OCI-LY1 (cell line): ENCODE measurements around the gene CNOT6L.

Experiments used
- H2AFZ ChIP-seq: fragments of 200-600 bp; sonication (generic), shearing (Covaris generic); 2 replicates; pipeline ENCODE4 v1.6.0; 2014; ENCODE audit warnings: antibody characterized with exemption, mild to moderate bottlenecking, low read length
- H3F3A ChIP-seq: fragments of 200-600 bp; sonication (generic), shearing (Covaris generic); 2 replicates; pipeline ENCODE4 v1.6.0; 2014; ENCODE audit warnings: mild to moderate bottlenecking, antibody characterized with exemption, low read length, moderate library complexity; ENCODE audit not compliant: insufficient read depth
- H3K27ac ChIP-seq: fragments of 200-600 bp; sonication (generic); 2 replicates; pipeline ENCODE4 v1.5.1; 2014; ENCODE audit warnings: low read length, mixed run types, mild to moderate bottlenecking, low read depth; ENCODE audit not compliant: poor library complexity, severe bottlenecking
- H3K27me3 ChIP-seq: fragments of 200-600 bp; sonication (generic); 2 replicates; pipeline ENCODE4 v1.6.0; 2014; ENCODE audit warnings: antibody characterized with exemption, mild to moderate bottlenecking, low read length, moderate library complexity; ENCODE audit not compliant: insufficient read depth
- H3K36me3 ChIP-seq: fragments of 200-600 bp; sonication (generic); 2 replicates; pipeline ENCODE4 v1.6.1; 2014; ENCODE audit warnings: mild to moderate bottlenecking, antibody characterized with exemption, low read length, moderate library complexity, mixed read lengths; ENCODE audit not compliant: insufficient read depth
- H3K4me1 ChIP-seq: fragments of 200-600 bp; sonication (generic); 2 replicates; pipeline ENCODE4 v1.5.1; 2014; ENCODE audit warnings: mild to moderate bottlenecking, low read length, moderate library complexity; ENCODE audit not compliant: insufficient read depth, severe bottlenecking
- H3K4me2 ChIP-seq: fragments of 200-600 bp; sonication (generic), shearing (Covaris generic); 2 replicates; pipeline ENCODE4 v1.6.1; 2014; ENCODE audit warnings: low read length
- H3K4me3 ChIP-seq: fragments of 200-600 bp; sonication (generic); 2 replicates; pipeline ENCODE4 v1.5.1; 2014; ENCODE audit warnings: low read length, low read depth, mild to moderate bottlenecking, mixed read lengths; ENCODE audit not compliant: poor library complexity, severe bottlenecking
- H3K79me2 ChIP-seq: fragments of 200-600 bp; shearing (Covaris generic); 2 replicates; pipeline ENCODE4 v1.6.1; 2016; ENCODE audit warnings: mixed run types, low read length, mixed read lengths; ENCODE audit not compliant: insufficient read depth
- H3K9ac ChIP-seq: fragments of 200-600 bp; sonication (generic), shearing (Covaris generic); 2 replicates; pipeline ENCODE4 v1.6.1; 2014; ENCODE audit warnings: mild to moderate bottlenecking, low read length, mixed read lengths
- H3K9me2 ChIP-seq: fragments of 200-600 bp; sonication (generic), shearing (Covaris generic); 2 replicates; pipeline ENCODE4 v1.6.1; 2014; ENCODE audit warnings: low read depth, mild to moderate bottlenecking, low read length, mixed read lengths
- H3K9me3 ChIP-seq: fragments of 200-600 bp; shearing (Covaris generic); 2 replicates; pipeline ENCODE4 v1.6.1; 2014; ENCODE audit warnings: low read length, mixed read lengths
- H4K20me1 ChIP-seq: fragments of 200-600 bp; sonication (generic), shearing (Covaris generic); 2 replicates; pipeline ENCODE4 v1.6.0; 2016; ENCODE audit warnings: mild to moderate bottlenecking, low read length; ENCODE audit not compliant: insufficient read depth
- CTCF ChIP-seq: fragments of 200-600 bp; sonication (generic), shearing (Covaris generic); IDR thresholded peaks from 2 replicates; pipeline ENCODE4 v1.5.1; 2017; ENCODE audit warnings: mild to moderate bottlenecking, antibody characterized with exemption, low read length, moderate library complexity, mixed read lengths
- EZH2 ChIP-seq: fragments of 200-600 bp; sonication (generic), shearing (Covaris generic); IDR thresholded peaks from 2 replicates; pipeline ENCODE4 v1.8.0; 2017; ENCODE audit warnings: borderline replicate concordance, mixed run types, mild to moderate bottlenecking, antibody characterized with exemption, low read length, moderate library complexity, mixed read lengths

The CNOT6L gene

GRCh38 chr4:77801260-77801608, 17.9 kb downstream of the CNOT6L start:
- Histone ChIP-seq H3K4me1 (peaks cover 30% of the 10 kb centered on the region), H3K36me3 (peaks cover 5% of the 10 kb centered on the region), H3K79me2 (peaks cover 96% of the 10 kb centered on the region), H3K27ac (peak overlapping the region; percentile 23), H3K9me3 (0 out of 2 replicates have a peak, but pooled peaks cover 2% of the 10 kb centered on the region), H3K4me2 (peak overlapping the region; percentile 42; the same call in 1 of the 2 replicates), H3K9ac (peak overlapping the region; percentile 17; the same call in 1 of the 2 replicates), H3F3A (no peaks in the 10 kb centered on the region), H4K20me1 (0 out of 2 replicates have a peak, but pooled peaks cover 2% of the 10 kb centered on the region), H3K27me3 (no peaks in the 10 kb centered on the region), H3K9me2 (no peaks in the 10 kb centered on the region), H2AFZ (no peak overlapping the region), H3K4me3 (peak overlapping the region; percentile 10)
- TF ChIP-seq EZH2 (no peak), CTCF (no peak)

DNA sequence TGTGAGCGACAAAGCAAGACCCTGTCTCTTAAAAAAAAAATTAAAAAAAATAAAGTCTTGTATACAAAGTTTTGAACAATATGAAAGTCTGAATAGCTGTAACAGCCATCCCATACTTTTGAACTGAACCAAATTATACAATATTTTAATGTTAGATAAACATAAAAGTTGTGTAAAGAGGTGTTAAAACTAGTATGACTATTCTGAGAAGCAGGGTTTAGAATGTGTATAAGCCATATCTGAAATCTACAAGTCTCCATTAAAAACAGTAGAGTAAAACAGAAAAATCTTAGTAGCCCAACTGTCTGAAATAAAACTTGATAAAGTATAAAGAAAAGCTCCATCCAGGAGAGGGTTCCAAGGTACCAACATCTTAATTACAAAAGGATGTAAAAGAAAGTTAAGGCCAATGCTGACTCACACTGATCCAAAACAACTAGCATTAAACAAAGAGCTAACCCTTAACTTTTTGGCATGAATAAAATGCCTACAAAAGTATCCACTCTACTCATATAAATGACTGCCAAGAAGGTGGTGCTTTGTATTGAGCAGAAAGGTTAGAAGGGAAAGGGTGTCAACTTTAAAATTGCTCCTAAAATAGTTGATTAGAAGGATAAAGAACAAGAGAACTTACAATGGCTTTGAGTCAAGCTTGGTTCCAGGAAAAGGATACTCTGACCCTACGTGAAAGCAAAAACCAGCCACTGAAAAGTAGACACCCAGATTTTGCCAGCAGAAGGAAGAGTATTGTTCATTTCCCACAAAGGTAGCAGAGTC, 18.5 kb downstream of the CNOT6L start:
- peak overlapping the region; percentile 42; the same call in 1 of the 2 replicates for H3K4me2 ChIP-seq
- H2AFZ ChIP-seq, result no peak overlapping the region
- H3K36me3 ChIP-seq, result peaks cover 8% of the 10 kb centered on the region
- TF ChIP-seq CTCF, result no peak
- TF ChIP-seq EZH2, result no peak
- no peaks in the 10 kb centered on the region for H3F3A ChIP-seq
- H3K27me3 ChIP-seq, result no peaks in the 10 kb centered on the region
- H3K9me2 ChIP-seq, result no peaks in the 10 kb centered on the region
- 0 out of 2 replicates have a peak, but pooled peaks cover 2% of the 10 kb centered on the region for H4K20me1 ChIP-seq
- peak overlapping the region; percentile 23 for H3K27ac ChIP-seq
- H3K79me2 ChIP-seq, result peaks cover 99% of the 10 kb centered on the region
- peak overlapping the region; percentile 17; the same call in 1 of the 2 replicates for H3K9ac ChIP-seq
- peaks cover 29% of the 10 kb centered on the region for H3K4me1 ChIP-seq
- H3K4me3 ChIP-seq, result peak overlapping the region; percentile 10
- peaks cover 4% of the 10 kb centered on the region; the same call in 1 of the 2 replicates for H3K9me3 ChIP-seq

GRCh38 chr4:77800077-77800476, 19.1 kb downstream of the CNOT6L start:
- H3K9me2 ChIP-seq, result no peaks in the 10 kb centered on the region
- no peak overlapping the region for H2AFZ ChIP-seq
- peaks cover 8% of the 10 kb centered on the region; the same call in 1 of the 2 replicates for H3K9me3 ChIP-seq
- no peak overlapping the region for H3K9ac ChIP-seq
- H3K79me2 ChIP-seq, result peaks cover 99% of the 10 kb centered on the region
- H3K36me3 ChIP-seq, result peaks cover 8% of the 10 kb centered on the region
- H3K27me3 ChIP-seq, result no peaks in the 10 kb centered on the region
- TF ChIP-seq CTCF (no peak), EZH2 (no peak)
- H3K4me1 ChIP-seq, result peaks cover 26% of the 10 kb centered on the region
- no peak overlapping the region for H3K27ac ChIP-seq
- no peak overlapping the region for H3K4me3 ChIP-seq
- H3F3A ChIP-seq, result no peaks in the 10 kb centered on the region
- H4K20me1 ChIP-seq, result 0 out of 2 replicates have a peak, but pooled peaks cover under 1% of the 10 kb centered on the region
- no peak overlapping the region for H3K4me2 ChIP-seq
